Calu3 (cell line): ENCODE results near the gene MCTP2. TPM values are rescaled to one million over a fixed set of nuclear protein-coding genes. Genes with fewer than 3 reads are reported as not detected.

Experiments used
- BruUV-seq: library from RNA; stranded (reverse); fragments of 400-500 nt; replicated peaks from 2 replicates; lab custom pipeline; 2021; lab: Mats Ljungman, UMichigan
- CTCF ChIA-PET: fragments of 300-600 bp; sonication (Branson Sonifier 250); formaldehyde crosslinking; loops from one replicate; lab custom pipeline; 2022; ENCODE audit warnings: antibody characterized with exemption; lab: Charles Lee
- DNase-seq: peaks from one replicate; pipeline ENCODE4 v3.0.0; 2022
- H3K27ac Mint-ChIP-seq: one replicate; pipeline ENCODE4 v1.8.0; 2022; ENCODE audit warnings: mixed read lengths; ENCODE audit not compliant: unreplicated experiment
- H3K27me3 Mint-ChIP-seq: one replicate; pipeline ENCODE4 v1.8.0; 2022; ENCODE audit warnings: mixed read lengths; ENCODE audit not compliant: unreplicated experiment
- H3K36me3 Mint-ChIP-seq: one replicate; pipeline ENCODE4 v1.8.0; 2022; ENCODE audit warnings: mild to moderate bottlenecking, moderate library complexity, mixed read lengths; ENCODE audit not compliant: insufficient read depth, unreplicated experiment
- H3K4me1 Mint-ChIP-seq: one replicate; pipeline ENCODE4 v1.8.0; 2022; ENCODE audit warnings: mild to moderate bottlenecking, low read depth, mixed read lengths; ENCODE audit not compliant: unreplicated experiment
- H3K4me3 Mint-ChIP-seq: one replicate; pipeline ENCODE4 v1.8.0; 2022; ENCODE audit warnings: mild to moderate bottlenecking, low read depth, moderate library complexity, mixed read lengths; ENCODE audit not compliant: unreplicated experiment
- H3K9me3 Mint-ChIP-seq: one replicate; pipeline ENCODE4 v1.8.0; 2022; ENCODE audit warnings: low read depth, mixed read lengths; ENCODE audit not compliant: unreplicated experiment
- CTCF ChIP-seq: fragments of 200-600 bp; IDR thresholded peaks from one replicate; pipeline ENCODE4 v1.8.0; 2022; ENCODE audit warnings: antibody characterized with exemption; ENCODE audit not compliant: unreplicated experiment
- intact Hi-C: fragments of 100-400 bp; cut with micrococcal nuclease; formaldehyde crosslinking; loops from one replicate; pipeline ENCODE4 v1.10.0; 2022; ENCODE audit not compliant: unreplicated experiment
- total RNA-seq: library from RNA; stranded (reverse); gene quantifications from 2 replicates; pipeline ENCODE4 v1.2.3, GENCODE V29; 2022

MCTP2 gene
- total RNA-seq, 1 experiment from 2014 or later: 30.1 TPM

GRCh38 chr15:94230431-94230882 lies 904 bp upstream of the MCTP2 start:
- Mint-ChIP-seq H3K4me3 (peak overlapping the region; percentile 77), H3K36me3 (peaks cover 26% of the 10 kb centered on the region)

GRCh38 chr15:94231723-94232468 lies 535 bp downstream of the MCTP2 start:
- CTCF ChIA-PET: interaction anchor here (1.1 to 2.5 kb wide), 7 partner anchors 9 to 95 kb away, joined by 3 to 13 read pairs (median 5); no protein-coding TSS in a partner anchor
- intact Hi-C loops: loop anchor here (2.0 kb wide), 3 partner anchors 33 to 93 kb away; no protein-coding TSS in a partner anchor

More at GRCh38 chr15:94230431-94230882, 904 bp upstream of the MCTP2 start:
- no peak for DNase-seq
- no TSS peak for BruUV-seq
- Mint-ChIP-seq H3K4me1 (peaks cover 29% of the 10 kb centered on the region), H3K9me3 (no peaks in the 10 kb centered on the region), H3K27me3 (no peaks in the 10 kb centered on the region), H3K27ac (peak overlapping the region; percentile 93)
- CTCF ChIA-PET: interaction anchor here (0.8 to 2.5 kb wide), 4 partner anchors 10 to 97 kb away, joined by 3 to 13 read pairs (median 5); no protein-coding TSS in a partner anchor
- no peak for TF ChIP-seq CTCF
- intact Hi-C loops: loop anchor here (2.0 kb wide), 3 partner anchors 32 to 94 kb away; no protein-coding TSS in a partner anchor

GRCh38 chr15:94233441-94233840 lies 2.1 kb downstream of the MCTP2 start:
- DNase-seq: no peak
- no peaks in the 10 kb centered on the region for H3K27me3 Mint-ChIP-seq
- no peak for TF ChIP-seq CTCF
- H3K27ac Mint-ChIP-seq: no peak overlapping the region
- intact Hi-C loops: no loop called here
- peaks cover 26% of the 10 kb centered on the region for H3K36me3 Mint-ChIP-seq
- H3K4me3 Mint-ChIP-seq: peak overlapping the region; percentile 77
- no peaks in the 10 kb centered on the region for H3K9me3 Mint-ChIP-seq
- CTCF ChIA-PET: no interaction called here
- H3K4me1 Mint-ChIP-seq: peaks cover 54% of the 10 kb centered on the region
- BruUV-seq: no TSS peak

More at GRCh38 chr15:94231723-94232468, 535 bp downstream of the MCTP2 start:
- no peaks in the 10 kb centered on the region for H3K9me3 Mint-ChIP-seq
- H3K4me3 Mint-ChIP-seq: peak overlapping the region; percentile 77
- no peak for TF ChIP-seq CTCF
- H3K4me1 Mint-ChIP-seq: peaks cover 39% of the 10 kb centered on the region
- H3K27me3 Mint-ChIP-seq: no peaks in the 10 kb centered on the region
- DNase-seq: no peak
- TSS peak; percentile 52 for BruUV-seq
- peaks cover 26% of the 10 kb centered on the region for H3K36me3 Mint-ChIP-seq
- H3K27ac Mint-ChIP-seq: peak overlapping the region; percentile 93

- TF ChIP-seq CTCF: no peak
- peaks cover 26% of the 10 kb centered on the region for H3K36me3 Mint-ChIP-seq
- peak overlapping the region; percentile 77 for H3K4me3 Mint-ChIP-seq
- BruUV-seq: no TSS peak
- DNase-seq: no peak
- peaks cover 61% of the 10 kb centered on the region for H3K4me1 Mint-ChIP-seq
- intact Hi-C loops: no loop called here
- CTCF ChIA-PET: interaction anchor here (0.6 to 0.8 kb wide), 2 partner anchors 15 to 1412 kb away, joined by 3 read pairs; no protein-coding TSS in a partner anchor
- H3K9me3 Mint-ChIP-seq: no peaks in the 10 kb centered on the region
- H3K27ac Mint-ChIP-seq: no peak overlapping the region
- H3K27me3 Mint-ChIP-seq: no peaks in the 10 kb centered on the region
Observed at GRCh38 chr15:94234300-94234699, 2.9 kb downstream of the MCTP2 start.
